Measurements from ENCODE around the gene NHEJ1. TPM values are rescaled to one million over a fixed set of nuclear protein-coding genes. Genes with fewer than 3 reads are reported as not detected.
"Not testable (repeated sequence)": the region's sequence is repeated elsewhere in the genome, so short reads cannot be mapped to it uniquely, and the experiment has no call there.

NHEJ1 gene, protein sequence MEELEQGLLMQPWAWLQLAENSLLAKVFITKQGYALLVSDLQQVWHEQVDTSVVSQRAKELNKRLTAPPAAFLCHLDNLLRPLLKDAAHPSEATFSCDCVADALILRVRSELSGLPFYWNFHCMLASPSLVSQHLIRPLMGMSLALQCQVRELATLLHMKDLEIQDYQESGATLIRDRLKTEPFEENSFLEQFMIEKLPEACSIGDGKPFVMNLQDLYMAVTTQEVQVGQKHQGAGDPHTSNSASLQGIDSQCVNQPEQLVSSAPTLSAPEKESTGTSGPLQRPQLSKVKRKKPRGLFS
- 26.1 and 32.7 TPM in 2 replicates for total RNA-seq (2014; rRNA removed; shearing (Covaris generic))
- 16.9 and 26.3 TPM in 2 replicates for polyA plus RNA-seq (2014; cell fraction: nucleus; rRNA removed)

DNA sequence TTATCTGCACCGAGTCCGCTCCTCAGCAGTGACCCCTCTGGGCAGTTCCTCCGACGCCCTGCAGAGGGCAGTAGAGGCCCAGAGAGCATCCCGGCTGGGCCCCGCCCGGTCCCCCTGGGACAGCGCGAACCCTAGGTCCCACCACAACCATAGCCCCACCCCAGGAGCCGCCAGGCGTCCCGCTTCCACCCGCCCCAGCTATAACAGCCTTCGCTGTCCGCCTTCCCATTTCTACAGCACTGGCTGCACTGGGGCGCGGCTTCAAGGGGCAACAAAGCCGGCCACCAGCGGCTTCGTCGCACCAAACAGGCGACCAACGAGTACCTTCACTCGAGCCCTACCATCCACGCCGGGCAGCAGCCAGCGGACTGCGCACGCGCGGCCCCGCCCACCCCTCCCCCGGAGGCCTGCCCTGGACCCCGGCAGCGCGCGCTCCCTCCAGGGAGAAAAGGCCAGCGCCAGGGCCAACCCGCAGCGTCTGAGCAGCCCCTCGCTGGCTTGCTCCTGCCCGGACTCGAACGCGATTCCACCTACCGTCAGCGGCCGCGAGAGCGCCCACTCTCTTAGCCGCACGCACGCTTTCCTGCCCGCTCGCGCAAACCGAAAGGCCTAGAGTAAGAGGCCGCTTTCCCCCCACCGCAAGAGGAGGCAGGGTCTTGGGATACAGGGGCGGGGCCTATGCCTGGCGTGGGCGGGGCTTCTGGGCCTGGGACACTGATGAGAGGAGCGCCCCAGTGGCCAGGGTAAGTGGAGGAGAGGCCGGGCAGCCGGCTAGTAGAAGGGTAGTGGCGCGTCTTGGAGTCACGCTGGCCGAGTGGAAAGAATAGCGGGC is at the start of gene NHEJ1:
TSS of gene NHEJ1 (minus strand) at position 630 of the 832 bp plus-strand sequence. CDS start 2,453 bp downstream, outside the sequence.
- DNase-seq (ENCODE audit: extremely low read depth, low read depth) = peak; percentile 94

DNA sequence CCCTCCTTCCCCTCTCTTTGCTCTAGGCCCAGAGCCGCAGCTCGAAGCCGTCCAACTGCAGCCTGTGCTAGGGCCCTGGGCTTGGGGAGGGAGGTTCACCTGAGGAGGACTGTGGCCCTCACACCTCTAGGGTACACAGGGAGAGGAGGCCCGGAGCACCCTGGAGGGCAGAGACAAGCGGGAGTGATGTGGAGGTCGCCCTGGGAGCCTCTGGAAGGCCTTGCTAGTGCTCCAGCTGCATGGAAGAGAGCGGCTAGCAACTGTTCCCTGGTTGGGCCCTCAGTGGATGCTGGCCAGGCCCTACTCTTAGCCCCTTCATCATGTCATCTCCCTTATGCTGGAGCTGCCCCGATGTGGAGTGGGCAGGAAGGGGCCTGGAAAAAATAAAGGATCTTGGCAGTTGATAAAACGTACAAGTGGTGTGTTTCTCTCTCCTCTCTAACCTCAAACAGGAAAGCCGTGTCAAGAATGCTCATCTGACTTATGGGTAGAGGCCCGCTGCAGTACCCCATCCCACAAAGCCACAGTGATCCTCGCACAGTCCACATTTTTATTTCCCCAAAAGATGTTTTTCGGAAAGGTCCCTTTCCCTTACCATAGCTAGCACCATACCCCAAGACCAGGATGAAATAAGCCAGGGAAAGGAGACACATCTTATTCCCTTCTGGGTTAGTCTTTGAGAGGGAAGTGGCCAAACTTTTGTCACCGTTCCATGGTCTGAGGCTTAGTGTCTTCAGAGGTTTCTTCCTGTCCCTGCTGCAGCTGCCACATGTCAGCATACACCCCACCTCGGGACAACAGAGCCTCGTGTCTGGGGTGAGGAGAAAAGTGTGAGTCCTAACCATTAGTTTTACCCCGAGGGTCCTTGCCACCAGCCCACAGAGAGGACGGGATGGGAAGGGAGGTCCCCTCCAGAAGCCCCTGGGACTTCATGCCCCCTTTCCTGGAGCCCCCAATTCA is 48.9 kb upstream of the NHEJ1 start:
- DNase-seq (ENCODE audit: extremely low read depth, low read depth) = no peak

DNA sequence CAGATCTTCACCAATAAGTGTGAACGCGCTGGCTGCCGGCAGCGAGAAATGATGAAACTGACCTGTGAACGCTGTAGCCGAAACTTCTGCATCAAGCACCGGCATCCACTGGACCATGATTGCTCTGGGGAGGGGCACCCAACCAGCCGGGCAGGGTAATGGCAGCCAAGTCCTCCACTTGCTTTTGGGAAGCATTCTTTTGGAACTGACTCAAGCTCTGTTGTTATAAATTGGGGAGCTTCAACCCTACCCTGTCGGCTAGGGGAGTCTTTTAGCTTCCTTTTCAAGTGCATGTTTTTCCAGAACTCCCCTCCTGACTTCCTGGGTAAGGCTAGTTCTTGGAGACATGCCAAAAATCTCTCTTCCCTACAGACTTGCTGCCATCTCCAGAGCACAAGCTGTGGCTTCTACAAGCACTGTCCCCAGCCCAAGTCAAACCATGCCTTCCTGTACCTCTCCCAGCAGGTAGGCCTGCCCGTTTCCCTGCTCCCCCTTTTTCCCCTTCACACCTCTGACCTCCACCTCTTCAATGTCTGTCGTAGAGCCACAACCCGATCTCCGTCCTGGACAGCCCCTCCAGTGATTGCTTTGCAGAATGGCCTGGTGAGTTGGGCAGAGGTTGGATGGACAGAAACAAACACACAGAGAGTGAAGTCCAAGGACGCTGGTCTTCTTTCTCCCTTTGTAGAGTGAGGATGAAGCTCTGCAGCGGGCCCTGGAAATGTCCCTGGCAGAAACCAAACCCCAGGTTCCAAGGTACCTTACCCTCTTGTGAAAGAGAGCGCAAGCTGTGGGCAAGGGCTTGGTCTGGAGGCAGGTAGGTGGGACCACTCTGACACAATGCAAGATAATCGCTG is 47.5 kb upstream of the NHEJ1 start:
- no peak for DNase-seq (ENCODE audit: extremely low read depth, low read depth)

DNA sequence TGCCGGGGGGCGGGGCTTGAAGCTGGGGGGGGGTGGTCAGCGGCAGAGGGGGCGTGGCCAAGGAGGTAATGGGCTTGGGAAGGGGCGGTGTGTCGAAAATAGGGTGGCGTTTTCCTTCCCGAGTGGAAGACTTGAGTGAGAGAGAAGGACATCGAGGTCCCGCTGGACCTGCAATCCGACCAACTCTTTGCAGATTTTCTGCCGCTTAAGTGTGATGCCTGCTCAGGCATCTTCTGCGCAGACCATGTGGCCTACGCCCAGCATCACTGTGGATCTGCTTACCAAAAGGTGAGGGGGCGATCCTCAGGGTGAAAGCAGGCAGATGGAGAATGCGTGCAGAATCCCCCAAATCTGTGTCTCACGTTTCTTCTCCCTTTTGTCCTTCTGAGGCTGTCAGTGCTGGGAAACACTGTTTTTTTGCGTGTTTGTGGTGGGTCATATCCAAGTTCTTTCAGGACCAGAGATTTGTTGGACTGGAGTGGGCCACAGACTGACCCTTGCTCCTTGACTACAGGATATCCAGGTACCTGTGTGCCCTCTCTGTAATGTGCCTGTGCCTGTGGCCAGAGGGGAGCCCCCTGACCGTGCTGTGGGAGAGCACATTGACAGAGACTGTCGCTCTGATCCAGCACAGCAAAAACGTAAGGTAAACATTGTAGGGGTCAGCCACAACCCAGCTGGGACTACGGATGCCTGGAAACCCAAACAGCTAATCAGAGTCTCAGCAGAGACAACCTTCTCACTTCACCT is 46.7 kb upstream of the NHEJ1 start:
- no peak for DNase-seq (ENCODE audit: extremely low read depth, low read depth)

DNA sequence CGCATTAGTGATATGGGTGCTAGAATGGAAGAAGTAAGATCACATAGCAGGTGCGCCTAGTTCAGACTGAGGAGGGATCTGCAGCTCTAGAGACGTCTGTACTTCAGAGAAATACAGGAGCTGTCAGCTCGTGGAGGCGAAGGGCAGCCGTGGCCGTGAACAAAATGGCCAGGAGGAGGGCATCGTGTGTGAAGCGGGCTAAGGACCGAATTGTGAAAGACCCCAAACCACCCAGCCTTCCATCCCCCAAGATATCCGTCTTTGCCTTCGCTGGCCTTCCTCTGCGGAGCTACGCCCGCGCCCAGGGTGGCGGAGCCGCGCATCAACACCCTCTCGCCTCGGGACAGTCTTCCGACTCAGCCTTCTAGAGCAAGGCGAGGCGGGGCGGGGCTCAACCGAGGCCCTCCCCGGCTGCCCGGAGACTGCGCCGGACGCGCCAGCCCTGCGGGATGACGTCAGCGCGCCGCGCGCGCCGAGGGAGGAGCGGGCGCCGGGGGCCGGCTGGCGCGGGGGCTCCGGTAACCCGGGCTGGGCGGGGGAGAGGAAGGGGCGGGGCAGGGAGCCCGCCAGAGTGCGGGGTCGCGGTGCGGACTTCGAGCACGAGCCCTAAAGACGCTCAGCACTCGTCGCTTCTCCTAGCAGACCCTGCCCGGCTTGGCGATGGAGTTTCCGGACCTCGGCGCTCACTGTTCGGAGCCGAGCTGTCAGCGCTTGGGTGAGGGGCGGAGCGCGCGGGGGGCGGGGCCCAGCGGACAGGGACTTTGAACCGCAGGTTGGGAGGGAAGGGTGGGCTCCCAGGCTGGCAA is 45.9 kb upstream of the NHEJ1 start, which contains the start of gene ZFAND2B:
TSS of gene ZFAND2B (plus strand) at position 455 of the 806 bp plus-strand sequence. CDS start at position 661, 206 bp downstream.
- DNase-seq (ENCODE audit: extremely low read depth, low read depth) = peak; percentile 92

DNA sequence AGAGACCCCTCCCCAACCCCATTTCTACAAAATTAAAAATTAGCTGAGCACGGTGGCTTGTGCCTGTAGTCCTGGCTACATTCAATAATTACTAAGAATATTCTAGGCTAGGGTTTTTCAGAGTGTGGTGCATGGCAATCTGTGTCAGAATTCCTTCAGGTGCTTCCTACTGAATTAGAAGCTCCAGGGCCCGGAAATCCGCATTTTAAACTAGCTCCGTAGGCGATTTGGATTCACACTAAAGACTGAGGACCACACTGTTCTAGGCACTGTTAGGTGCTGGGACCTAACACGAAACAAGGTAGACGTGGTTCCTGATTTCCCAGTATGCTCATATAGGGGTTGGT is 45.3 kb upstream of the NHEJ1 start:
- no peak for DNase-seq (ENCODE audit: extremely low read depth, low read depth)

DNA sequence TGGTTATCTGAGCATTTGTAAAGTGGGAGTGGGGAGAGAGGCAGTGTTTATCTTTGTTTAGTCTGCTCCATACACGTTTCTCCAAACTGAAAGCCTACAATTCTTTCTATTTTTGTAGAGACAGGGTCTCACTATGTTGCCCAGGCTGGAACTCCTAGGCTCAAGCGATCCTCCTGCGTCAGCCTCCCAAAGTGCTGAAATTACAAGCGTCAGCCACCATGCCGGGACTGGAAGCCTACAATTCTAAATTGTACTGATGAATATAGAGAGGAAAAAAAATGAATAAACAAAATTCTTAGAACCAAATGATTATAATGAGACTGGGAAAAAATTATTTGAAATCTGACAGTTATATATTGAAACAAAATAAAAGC is 44.5 kb upstream of the NHEJ1 start:
- no peak for DNase-seq (ENCODE audit: extremely low read depth, low read depth)

DNA sequence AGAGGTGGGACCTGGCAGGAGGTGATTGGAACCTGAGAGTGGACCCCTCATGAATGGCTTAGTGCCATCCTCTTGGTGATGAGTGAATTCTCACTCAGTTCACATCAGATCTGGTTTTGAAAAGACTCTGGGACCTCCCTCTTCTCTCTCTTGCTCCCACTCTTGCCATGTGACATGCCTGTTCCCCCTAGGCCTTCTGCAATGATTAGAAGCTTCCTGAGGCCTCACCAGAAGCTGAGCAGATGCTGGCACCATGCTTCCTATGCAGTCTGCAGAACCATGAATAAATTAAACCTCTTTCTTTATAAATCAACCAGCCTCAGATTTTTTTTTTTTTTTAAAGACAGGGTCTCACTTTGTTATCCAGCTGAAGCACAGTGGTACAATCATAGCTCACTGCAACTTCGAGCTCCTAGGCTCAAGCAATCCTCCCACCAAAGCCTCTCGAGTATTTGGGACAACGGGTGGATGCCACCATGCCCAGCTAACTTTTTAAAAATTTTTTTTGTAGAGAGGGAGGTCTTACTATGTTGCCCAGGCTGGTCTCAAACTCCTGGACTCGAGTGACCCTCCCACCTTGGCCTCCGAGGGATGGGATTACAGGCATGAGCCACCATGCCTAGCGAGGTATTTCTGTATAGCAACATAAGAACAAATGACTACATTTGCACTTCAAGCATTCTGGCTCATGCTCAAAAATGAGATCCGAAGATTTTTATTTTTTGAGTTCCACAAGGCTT is 44.0 kb upstream of the NHEJ1 start:
- DNase-seq (ENCODE audit: extremely low read depth, low read depth) = no peak

DNA sequence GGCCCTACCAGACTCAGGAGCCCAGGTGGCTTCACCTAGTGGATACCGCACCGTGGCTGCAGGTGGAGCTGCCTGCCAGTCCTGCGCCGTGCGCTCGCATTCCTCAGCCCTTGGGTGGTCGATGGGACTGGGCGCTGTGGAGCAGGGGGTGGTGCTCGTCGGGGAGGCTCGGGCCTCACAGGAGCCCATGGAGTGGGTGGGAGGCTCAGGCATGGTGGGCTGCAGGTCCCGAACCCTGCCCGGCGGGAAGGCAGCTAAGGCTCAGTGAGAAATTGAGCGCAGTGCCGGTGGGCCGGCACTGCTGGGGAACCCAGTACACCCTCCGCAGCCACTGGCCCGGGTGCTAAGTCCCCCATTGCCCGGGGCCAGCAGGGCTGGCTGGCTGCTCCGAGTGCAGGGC is 40.7 kb upstream of the NHEJ1 start:
- not testable (repeated sequence) for DNase-seq (ENCODE audit: extremely low read depth, low read depth)

DNA sequence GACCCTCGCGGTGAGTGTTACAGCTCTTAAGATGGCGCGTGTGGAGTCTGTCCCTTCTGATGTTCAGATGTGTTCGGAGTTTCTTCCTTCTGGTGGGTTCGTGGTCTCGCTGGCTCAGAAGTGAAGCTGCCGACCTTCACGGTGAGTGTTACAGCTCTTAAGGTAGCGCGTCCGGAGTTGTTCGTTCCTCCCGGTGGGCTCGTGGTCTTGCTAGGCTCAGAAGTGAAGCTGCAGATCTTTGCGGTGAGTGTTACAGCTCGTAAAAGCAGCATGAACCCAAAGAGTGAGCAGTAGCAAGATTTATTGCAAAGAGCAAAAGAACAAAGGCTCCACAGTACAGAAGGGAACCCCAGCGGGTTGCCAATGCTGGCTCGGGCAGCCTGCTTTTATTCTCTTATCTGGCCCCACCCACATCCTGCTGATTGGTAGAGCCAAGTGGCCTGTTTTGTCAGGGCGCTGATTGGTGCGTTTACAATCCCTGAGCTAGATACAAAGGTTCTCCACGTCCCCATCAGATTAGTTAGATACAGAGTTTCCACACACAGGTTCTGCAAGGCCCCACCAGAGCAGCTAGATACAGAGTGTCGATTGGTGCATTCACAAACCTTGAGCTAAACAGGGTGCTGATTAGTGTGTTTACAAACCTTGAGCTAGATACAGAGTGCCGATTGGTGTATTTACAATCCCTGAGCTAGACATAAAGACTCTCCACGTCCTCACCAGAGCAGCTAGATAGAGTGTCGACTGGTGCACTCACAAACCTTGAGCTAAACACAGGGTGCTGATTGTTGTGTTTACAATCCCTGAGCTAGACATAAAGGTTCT is 40.1 kb upstream of the NHEJ1 start:
- not testable (repeated sequence) for DNase-seq (ENCODE audit: extremely low read depth, low read depth)

DNA sequence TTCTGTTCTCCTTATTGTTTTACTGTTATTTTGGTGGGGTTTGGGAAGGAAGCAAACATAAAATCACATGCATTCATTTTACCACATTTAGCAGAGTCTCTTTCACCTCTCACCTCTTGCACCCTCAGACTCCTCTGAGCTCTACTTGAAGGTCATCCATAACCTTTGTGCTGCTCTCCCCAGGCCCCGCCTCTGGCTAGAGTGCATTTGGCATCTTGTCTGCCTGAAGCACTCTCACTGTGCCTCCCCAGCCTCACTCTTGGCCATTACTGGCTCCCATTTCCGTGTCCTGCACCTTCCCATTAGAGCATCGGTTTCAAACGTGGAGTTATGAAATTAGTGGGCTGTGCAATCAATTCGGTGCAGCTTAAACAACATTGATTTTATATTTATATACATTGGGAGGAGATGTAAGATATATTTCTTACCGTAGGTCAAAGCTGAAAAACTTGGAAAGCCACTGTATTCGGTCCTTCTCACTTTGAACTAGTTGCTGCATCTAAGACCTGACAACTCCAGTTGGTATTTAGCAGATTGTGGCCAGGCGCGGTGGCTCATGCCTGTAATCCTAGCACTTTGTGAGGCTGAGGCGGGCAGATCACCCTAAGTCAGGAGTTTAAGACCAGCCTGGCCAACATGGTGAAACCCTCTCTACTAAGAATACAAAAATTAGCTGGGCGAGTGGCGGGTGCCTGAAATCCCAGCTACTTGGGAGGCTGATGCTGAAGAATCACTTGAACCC is 39.0 kb upstream of the NHEJ1 start:
- DNase-seq (ENCODE audit: extremely low read depth, low read depth) = no peak

DNA sequence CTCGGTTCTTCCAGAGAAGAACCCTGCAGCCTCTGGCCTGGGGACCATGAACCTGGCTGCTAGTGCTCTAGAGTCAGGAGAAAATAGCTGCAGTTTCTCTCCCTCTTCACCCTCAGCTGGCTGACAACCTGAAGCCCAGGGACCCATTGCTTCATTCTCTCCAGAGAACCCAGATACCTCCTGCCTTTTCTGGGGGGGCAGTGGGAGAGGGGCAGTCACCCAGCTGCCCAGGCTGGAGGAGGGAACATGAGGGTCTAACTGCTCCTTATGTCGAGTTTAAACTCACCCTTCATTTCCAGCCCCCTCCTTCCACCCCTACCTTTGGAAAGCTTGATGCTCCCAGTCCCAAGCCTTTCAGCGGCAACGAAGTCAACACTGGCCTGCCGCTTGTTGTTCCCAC is 38.4 kb upstream of the NHEJ1 start:
- no peak for DNase-seq (ENCODE audit: extremely low read depth, low read depth)

DNA sequence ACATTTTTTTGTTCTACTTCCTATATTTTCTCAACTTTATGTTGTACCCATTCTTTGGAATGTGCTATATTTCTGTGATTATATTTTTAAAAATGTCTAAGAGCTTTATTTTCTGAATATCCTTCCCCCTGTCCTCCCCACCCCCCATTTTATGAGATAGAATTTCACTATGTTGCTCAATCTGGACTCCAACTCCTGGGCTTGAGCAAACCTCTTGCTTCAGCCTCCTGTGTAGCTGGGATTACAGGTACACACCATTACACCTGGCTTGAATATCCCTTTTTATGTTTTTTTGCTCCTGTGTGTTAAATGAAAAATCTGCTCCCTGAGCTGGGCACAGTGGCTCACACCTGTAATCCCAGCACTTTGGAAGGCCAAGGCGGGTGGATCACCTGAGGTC is 36.8 kb upstream of the NHEJ1 start:
- no peak for DNase-seq (ENCODE audit: extremely low read depth, low read depth)

DNA sequence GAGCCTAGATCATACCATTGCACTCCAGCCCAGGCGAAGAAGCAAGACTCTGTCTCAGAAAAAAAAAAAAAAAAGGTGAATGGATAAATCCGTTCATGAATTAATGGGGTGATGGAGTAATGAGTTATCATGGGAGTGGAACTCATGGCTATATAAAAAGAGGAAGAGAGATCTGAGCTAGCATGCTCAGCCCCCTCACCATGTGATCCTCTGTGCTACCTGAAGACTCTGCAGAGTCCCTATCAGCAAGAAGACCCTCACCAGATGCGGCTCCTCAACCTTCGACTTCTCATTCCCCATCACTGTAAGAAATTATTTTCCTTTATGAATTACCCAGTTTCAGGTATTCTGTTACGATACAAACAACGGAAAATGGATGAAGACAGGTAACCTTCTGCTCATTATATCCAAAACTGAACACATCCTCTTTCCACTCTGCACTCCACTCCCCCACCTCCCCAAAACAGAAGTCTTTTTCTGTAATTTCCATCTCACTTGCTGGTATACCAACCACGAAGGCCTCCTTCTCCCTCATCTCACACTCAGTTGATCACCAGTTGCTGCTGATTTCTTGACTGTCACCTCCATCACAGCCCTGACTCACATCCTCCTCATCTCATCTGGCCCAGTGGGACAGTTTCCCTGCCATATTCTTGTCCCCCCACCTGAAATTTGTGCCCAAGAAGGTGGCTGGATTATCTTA is 26.3 kb upstream of the NHEJ1 start:
- DNase-seq (ENCODE audit: extremely low read depth, low read depth) = no peak

DNA sequence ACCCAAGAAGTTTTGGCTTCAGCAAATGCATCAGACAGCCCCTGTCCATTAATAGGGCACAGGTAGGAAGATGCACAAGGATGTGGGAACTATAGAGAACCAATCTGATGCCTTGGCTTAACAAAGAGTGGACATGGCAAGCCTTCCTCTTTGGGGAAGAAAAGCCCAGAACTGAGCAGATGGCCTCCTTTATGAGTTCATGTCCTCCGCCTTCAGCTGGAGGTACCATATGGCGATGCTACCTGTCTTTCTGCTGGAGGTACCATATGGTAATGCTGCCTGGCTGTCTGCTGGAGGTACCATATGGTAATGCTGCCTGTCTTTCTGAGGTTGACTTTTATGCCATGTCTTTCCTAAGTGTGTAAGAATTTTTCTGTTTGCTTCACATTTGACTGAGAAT is 23.5 kb upstream of the NHEJ1 start:
- no peak for DNase-seq (ENCODE audit: extremely low read depth, low read depth)

Data from NCI-H460 (cell line).